GM18505 (cell line): ENCODE data around the gene CEP250.
"Not testable (repeated sequence)": the region's sequence is repeated elsewhere in the genome, so short reads cannot be mapped to it uniquely, and the experiment has no call there.

ENCODE experiments used
- ATAC-seq: cut with Tn5 transposase; IDR thresholded peaks from one replicate; pipeline ENCODE4 v1.9.1; 2021; ENCODE audit not compliant: unreplicated experiment
- POLR2A ChIP-seq: IDR thresholded peaks from 4 replicates; pipeline ENCODE4 v1.6.1; 2011; ENCODE audit warnings: borderline replicate concordance; ENCODE audit not compliant: insufficient read depth, insufficient read length; ENCODE audit errors: extremely low read depth

CEP250 gene

GRCh38 chr20:35541783-35542662 lies 86.6 kb downstream of the CEP250 start, which contains the start of gene ERGIC3:
TSS of gene ERGIC3 (plus strand) at chr20:35542078. CDS start at chr20:35542098, 20 bp downstream.
- ATAC-seq: peak; percentile 84
- peak; percentile 79 for TF ChIP-seq POLR2A

GRCh38 chr20:35542990-35543389 lies 87.6 kb downstream of the CEP250 start:
- ATAC-seq: no peak
- TF ChIP-seq POLR2A: no peak

- ATAC-seq: no peak
- no peak for TF ChIP-seq POLR2A
These were observed 89.0 kb downstream of the CEP250 start for GRCh38 chr20:35544436-35544835.

GRCh38 chr20:35544941-35545340 lies 89.5 kb downstream of the CEP250 start:
- not testable (repeated sequence) for ATAC-seq

GRCh38 chr20:35546127-35546526 lies 90.7 kb downstream of the CEP250 start:
- TF ChIP-seq POLR2A: no peak
- ATAC-seq: no peak

GRCh38 chr20:35547329-35547728 lies 91.9 kb downstream of the CEP250 start:
- TF ChIP-seq POLR2A: no peak
- ATAC-seq: no peak

GRCh38 chr20:35551503-35551902 lies 96.1 kb downstream of the CEP250 start:
- ATAC-seq: no peak
- TF ChIP-seq POLR2A: no peak

GRCh38 chr20:35552914-35553313 lies 97.5 kb downstream of the CEP250 start:
- no peak for ATAC-seq
- no peak for TF ChIP-seq POLR2A

- not testable (repeated sequence) for ATAC-seq
These were observed 100.1 kb downstream of the CEP250 start for GRCh38 chr20:35555461-35555860.

GRCh38 chr20:35555951-35556645 lies 100.7 kb downstream of the CEP250 start:
- ATAC-seq: no peak
- no peak for TF ChIP-seq POLR2A

- no peak for ATAC-seq
- TF ChIP-seq POLR2A: no peak
These were observed 101.5 kb downstream of the CEP250 start for GRCh38 chr20:35556871-35557270.

- TF ChIP-seq POLR2A: no peak
- no peak for ATAC-seq
These were observed 103.1 kb downstream of the CEP250 start for GRCh38 chr20:35558451-35558850.

GRCh38 chr20:35559042-35559693 lies 103.8 kb downstream of the CEP250 start:
- ATAC-seq: no peak
- no peak for TF ChIP-seq POLR2A

GRCh38 chr20:35560105-35560511 lies 104.7 kb downstream of the CEP250 start:
- ATAC-seq: no peak
- TF ChIP-seq POLR2A: no peak
